ENCODE results near the gene FSD2. TPM values are rescaled to one million over a fixed set of nuclear protein-coding genes. Genes with fewer than 3 reads are reported as not detected.

Gene FSD2
- total and polyA plus RNA-seq, 2 experiments from 2014 or later = 0.18 TPM; not detected in 1

- DNase-seq (ENCODE audit: low spot score) (no peak), ATAC-seq (no peak)
- no peak overlapping the region for H3K27ac Mint-ChIP-seq
- H3K27me3 ChIP-seq (ENCODE audit: insufficient read depth) = no peaks in the 10 kb centered on the region
- no peaks in the 10 kb centered on the region; the same call in 2 of the 3 replicates for H3K9me3 Mint-ChIP-seq
- no peaks in the 10 kb centered on the region for H3K79me2 ChIP-seq (replicated peaks; ENCODE audit: insufficient read depth)
- no peak overlapping the region for H3K27ac ChIP-seq (ENCODE audit: low read depth)
- no peaks in the 10 kb centered on the region; the same call in 2 of the 3 replicates for H3K4me1 Mint-ChIP-seq
- H3K4me3 Mint-ChIP-seq = no peak overlapping the region
- no peaks in the 10 kb centered on the region for H3K9me2 ChIP-seq (ENCODE audit: insufficient read depth)
- H3K4me2 ChIP-seq = no peak overlapping the region
- peaks cover 7% of the 10 kb centered on the region; the same call in 1 of the 3 replicates for H3K36me3 Mint-ChIP-seq (ENCODE audit: low read depth)
- no peaks in the 10 kb centered on the region for H3K36me3 ChIP-seq (ENCODE audit: insufficient read depth)
- H4K20me1 ChIP-seq (replicated peaks; ENCODE audit: insufficient read depth) = no peaks in the 10 kb centered on the region
- H3K4me1 ChIP-seq (ENCODE audit: insufficient read depth) = no peaks in the 10 kb centered on the region
- H3F3A ChIP-seq (replicated peaks; ENCODE audit: low read depth) = no peaks in the 10 kb centered on the region
- no peak for TF ChIP-seq JUNB (IDR thresholded peaks at IDR 0.05; ENCODE audit: unreplicated experiment)
- no peak for TF ChIP-seq REST (IDR thresholded peaks at IDR 0.05; ENCODE audit: unreplicated experiment)
- TF ChIP-seq ETS1 (IDR thresholded peaks at IDR 0.05) = no peak
- no peak for TF ChIP-seq EZH2 (IDR thresholded peaks at IDR 0.05; ENCODE audit: low read depth, unreplicated experiment)
- H2AFZ ChIP-seq = no peak overlapping the region
- no peaks in the 10 kb centered on the region for H3K27me3 Mint-ChIP-seq (ENCODE audit: insufficient read depth, low read depth, poor library complexity)
- H3K4me3 ChIP-seq = no peak overlapping the region
These were observed 34.3 kb upstream of the FSD2 start for GRCh38 chr15:82840166-82840565.

- Mint-ChIP-seq H3K9me3 (no peaks in the 10 kb centered on the region), H3K27ac (no peak overlapping the region)
- no peak for TF ChIP-seq ZNF462 (CRISPR knock-in tag; IDR thresholded peaks at IDR 0.05)
- TF ChIP-seq EZH2phosphoT487 (IDR thresholded peaks at IDR 0.05; ENCODE audit: unreplicated experiment) = no peak
- TF ChIP-seq JUNB (IDR thresholded peaks at IDR 0.05; ENCODE audit: unreplicated experiment) = no peak
- TF ChIP-seq REST (IDR thresholded peaks at IDR 0.05; ENCODE audit: unreplicated experiment) = no peak
These were observed 33.3 kb upstream of the FSD2 start for GRCh38 chr15:82839136-82839535.

More at GRCh38 chr15:82839136-82839535, 33.3 kb upstream of the FSD2 start:
- H3F3A ChIP-seq (replicated peaks; ENCODE audit: low read depth) = no peaks in the 10 kb centered on the region
- peaks cover 13% of the 10 kb centered on the region; the same call in 2 of the 3 replicates for H3K36me3 Mint-ChIP-seq (ENCODE audit: low read depth)
- H3K27ac ChIP-seq (ENCODE audit: low read depth) = no peak overlapping the region
- no peaks in the 10 kb centered on the region for H3K79me2 ChIP-seq (replicated peaks; ENCODE audit: insufficient read depth)
- no peak overlapping the region for H3K4me3 Mint-ChIP-seq
- no peak for DNase-seq (ENCODE audit: low spot score)
- no peaks in the 10 kb centered on the region; the same call in 2 of the 3 replicates for H3K4me1 Mint-ChIP-seq
- no peaks in the 10 kb centered on the region for H3K4me1 ChIP-seq (ENCODE audit: insufficient read depth)
- no peak overlapping the region for H3K4me3 ChIP-seq
- ATAC-seq = no peak
- H3K4me2 ChIP-seq = no peak overlapping the region
- H3K27me3 Mint-ChIP-seq (ENCODE audit: insufficient read depth, low read depth, poor library complexity) = no peaks in the 10 kb centered on the region
- H2AFZ ChIP-seq = no peak overlapping the region
- no peaks in the 10 kb centered on the region for H3K9me2 ChIP-seq (ENCODE audit: insufficient read depth)
- H3K27me3 ChIP-seq (ENCODE audit: insufficient read depth) = no peaks in the 10 kb centered on the region
- H4K20me1 ChIP-seq (replicated peaks; ENCODE audit: insufficient read depth) = no peaks in the 10 kb centered on the region
- no peaks in the 10 kb centered on the region; the same call in 1 of the 2 replicates for H3K36me3 ChIP-seq (ENCODE audit: insufficient read depth)

All from GM23338 (cell line).